Heart right ventricle (tissue), 16 donors: ENCODE measurements around the gene HLA-DRB1. TPM values are rescaled to one million over a fixed set of nuclear protein-coding genes. Genes with fewer than 3 reads are reported as not detected.
A peak's percentile ranks its signal among the peaks of the same experiment; 100 is the strongest.

Experiments used
- ATAC-seq, 8 donors: fragments of 200-7000 bp; cut with Tn5 transposase; one replicate each; pipeline ENCODE4 v1.9.1; 2020; ENCODE audit warnings: mild to moderate bottlenecking in 8 of 8, moderate library complexity in 8 of 8, moderate number of reproducible peaks in 1 of 8
- DNase-seq, 2 donors: peaks; one replicate each; pipeline ENCODE4 v3.0.0-alpha.2; 2020
- H3K27ac ChIP-seq, 10 donors: fragments of 200-600 bp; sonication (generic) in 2 of 10; one replicate each; pipeline versions ENCODE4 v1.5.0 to v1.8.0; 2020 to 2022; ENCODE audit warnings: mild to moderate bottlenecking in 3 of 10
- H3K27me3 ChIP-seq, 7 donors: fragments of 200-600 bp; one replicate each; pipeline ENCODE4 v1.8.0; 2021 to 2022; ENCODE audit warnings: mild to moderate bottlenecking in 2 of 7
- H3K36me3 ChIP-seq, 9 donors: fragments of 200-600 bp; sonication (generic) in 1 of 9; one replicate each; pipeline versions ENCODE4 v1.5.0 to v1.8.0; 2020 to 2022; ENCODE audit warnings: mild to moderate bottlenecking in 2 of 9
- H3K4me1 ChIP-seq, 9 donors: fragments of 200-600 bp; sonication (generic) in 1 of 9; one replicate each; pipeline versions ENCODE4 v1.5.0 to v1.8.0; 2020 to 2022; ENCODE audit warnings: mild to moderate bottlenecking in 4 of 9
- H3K4me3 ChIP-seq, 10 donors: fragments of 200-600 bp; sonication (generic) in 2 of 10; one replicate each; pipeline versions ENCODE4 v1.5.0 to v1.8.0; 2020 to 2022; ENCODE audit warnings: mild to moderate bottlenecking in 7 of 10, moderate library complexity in 2 of 10
- H3K9me3 ChIP-seq, 11 donors: fragments of 200-600 bp in 10 of 11; sonication (generic) in 2 of 11; one replicate each; pipeline versions ENCODE4 v1.5.0 to v1.8.0; 2013 to 2022; ENCODE audit warnings: mild to moderate bottlenecking in 2 of 11, control low read depth in 1 of 11, moderate library complexity in 1 of 11
- WGBS, 2 donors: extraction: QIAGEN DNeasy Blood & Tissue Kit; methylation state at CpG; one replicate each; pipeline ENCODE4 v1.1.7; 2013; ENCODE audit warnings: inconsistent platforms in 1 of 2; 5-methylcytosine and 5-hydroxymethylcytosine counted together
- intact Hi-C, 10 donors: fragments of 100-400 bp; cut with DNase I; formaldehyde crosslinking; loops; one replicate each; pipeline versions ENCODE4 v1.11.1 to v1.14.2; 2022
- long read RNA-seq, 3 donors: library from polyadenylated mRNA; unstranded; transcript quantifications; one replicate each; pipeline ENCODE4 v2.0.0, GENCODE V29; 2020 to 2021
- polyA plus RNA-seq, 2 donors: library from polyadenylated mRNA; stranded (reverse); fragments of 200-250 nt; gene quantifications; one replicate each; pipeline ENCODE4 v1.2.3, GENCODE V29; 2013
- total RNA-seq, 10 donors: library from RNA; stranded (reverse); fragmentation: NEBNext Ultra II Directional in 3 of 10; extraction: Animal tissue kit (Norgen Biotek cat#: 25700) in 3 of 10; gene quantifications; one replicate each; pipeline versions ENCODE4 v1.2.1 to v1.2.4, GENCODE V29; 2021 to 2023
- TF ChIP-seq, protein P1 (sequence below), 9 donors: fragments of 200-600 bp; sonication (generic) in 2 of 9; IDR thresholded peaks; one replicate each; pipeline versions ENCODE4 v1.5.0 to v1.8.0; 2021 to 2022; ENCODE audit warnings: antibody characterized with exemption in 9 of 9, mild to moderate bottlenecking in 5 of 9, moderate library complexity in 1 of 9
- donor health status: Arrhythmogenic right ventricular cardiomyopathy.
- donor health status: ischemic (EF 13 %, LVEDD 7.1; RV severe dilation, severe dysfunction).
- donor health status: healthy with polysubstance abuse.
- donor health status: DM: no; HTN: yes; CAD: no.
- donor health status: DM: no; HTN: no; CAD: no.
- donor health status: ischemic (EF 25% LVEDD 6.9; RV normal size, moderate dysfunction).
- donor health status: ischemic (EF 25% LVEDD 5.7; RV mildly dilated, moderate dysfunction).
- donor health status: healthy.
- donor health status: DM: yes; HTN: yes; CAD: no.
- donor health status: Ischemic cardiomyopathy.
- donor health status: ischemic (EF 35%, LVEDD 5.7; RV mildly dilated, moderate dysfunction).
- donor health status: nonischemic (EF 11% LVEDD 7.7; RV severe dilation, severe dysfunction).
- donor health status: DM: yes; HTN: yes; CAD: no.
- donor health status: PGD.
- donor health status: ischemic (EF 29% LVEDD 5.4; RV normal size, mild dysfunction).
- donor health status: nonischemic (EF 23%, LVEDD 6.1; RV moderate dilation, normal function).

The HLA-DRB1 gene
- total RNA-seq (100 to 1,000 TPM in 3 of 10 donors, 10 to 100 TPM in 7; 29.2 to 313 (median 76.4) TPM), polyA plus RNA-seq (10 to 100 TPM; 28.8 to 83.7 TPM)
- long read RNA-seq, donor 1, transcript HLA-DRB1-201 (6 exons, 1,229 nt), result major isoform, 68 of 106 reads
- long read RNA-seq, donor 1, partial matches to known transcripts, result 37 of 106 reads
- long read RNA-seq, donor 1, other reads (novel, unspliced or antisense), result 1 of 106 reads
- long read RNA-seq, donor 2, transcript HLA-DRB1-201 (6 exons, 1,229 nt), result major isoform, 60 of 87 reads
- long read RNA-seq, donor 2, partial matches to known transcripts, result 25 of 87 reads
- long read RNA-seq, donor 2, other reads (novel, unspliced or antisense), result 2 of 87 reads
- long read RNA-seq, donor 3, transcript HLA-DRB1-201 (6 exons, 1,229 nt), result major isoform, 22 of 35 reads
- long read RNA-seq, donor 3, partial matches to known transcripts, result 2 of 35 reads
- long read RNA-seq, donor 3, other reads (novel, unspliced or antisense), result 11 of 35 reads

DNA sequence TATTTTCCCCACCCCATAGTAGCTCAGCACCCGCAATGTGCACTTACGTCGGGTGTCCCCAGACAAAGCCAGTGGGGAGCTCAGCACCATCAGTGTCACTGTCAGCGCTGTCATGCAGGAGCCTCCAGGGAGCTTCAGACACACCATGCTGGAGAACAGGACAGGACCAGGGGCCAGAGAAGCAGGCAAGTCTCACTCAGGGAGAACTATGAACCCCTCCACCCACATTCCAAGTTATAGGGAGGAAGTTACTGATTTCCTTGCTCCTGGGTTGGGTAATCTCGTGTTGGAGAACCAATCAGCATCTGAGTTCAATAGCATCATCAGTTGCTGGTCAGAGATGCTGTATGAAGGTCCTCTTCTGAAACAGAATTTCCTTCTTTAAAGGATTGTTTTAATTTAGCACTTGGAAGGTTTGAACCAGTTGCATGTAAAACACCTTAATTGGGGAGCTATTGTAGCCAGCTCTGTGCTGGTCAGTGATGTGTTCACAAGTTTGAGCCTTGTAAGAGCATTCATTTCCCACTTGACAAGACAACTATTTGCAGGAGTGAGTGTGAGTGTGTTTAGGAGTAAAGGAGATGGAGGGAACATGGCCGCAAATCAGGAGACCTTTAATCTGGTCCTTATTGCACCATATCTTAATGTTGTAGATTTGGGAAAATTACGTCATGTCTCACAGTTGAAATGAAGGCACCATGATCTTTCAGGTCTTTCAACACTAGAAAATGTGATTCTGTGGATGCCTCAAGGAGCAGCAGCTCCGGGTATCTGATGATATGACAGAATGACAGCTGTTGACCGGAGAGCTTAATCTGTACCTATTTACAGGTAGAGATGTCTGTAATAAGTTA is at the start of gene HLA-DRB1:
Gene HLA-DRB1, minus strand, starts transcription at position 253 of the 854 bp plus-strand sequence. Its CDS starts 106 bp downstream, at position 147.
- intact Hi-C loops, result loop anchor here in 5 of 10 donors (5.0 to 10.0 kb wide), 3 partner anchors 55 to 65 kb away; partner anchors contain the start of gene HLA-DRB5 (in 1 of the 5)
- H3K4me1 ChIP-seq, result peaks cover 0 to 7% (median 0%) of the 10 kb centered on the region in 9 donors
- 11 to 38% methylated on average over 9 of the region's 9 CpGs for WGBS, 2 donors

GRCh38 chr6:32638532-32639219 is 49.0 kb upstream of the HLA-DRB1 start:
- Histone ChIP-seq H3K36me3 (no peaks in the 10 kb centered on the region), H3K4me3 (peak overlapping the region in 3 of 10 donors; percentile 20 to 44 (median 34)), H3K27me3 (peaks cover 0 to 15% (median 0%) of the 10 kb centered on the region in 7 donors), H3K27ac (no peak overlapping the region), H3K9me3 (no peaks in the 10 kb centered on the region), H3K4me1 (no peaks in the 10 kb centered on the region)
- TF ChIP-seq, protein P1, sequence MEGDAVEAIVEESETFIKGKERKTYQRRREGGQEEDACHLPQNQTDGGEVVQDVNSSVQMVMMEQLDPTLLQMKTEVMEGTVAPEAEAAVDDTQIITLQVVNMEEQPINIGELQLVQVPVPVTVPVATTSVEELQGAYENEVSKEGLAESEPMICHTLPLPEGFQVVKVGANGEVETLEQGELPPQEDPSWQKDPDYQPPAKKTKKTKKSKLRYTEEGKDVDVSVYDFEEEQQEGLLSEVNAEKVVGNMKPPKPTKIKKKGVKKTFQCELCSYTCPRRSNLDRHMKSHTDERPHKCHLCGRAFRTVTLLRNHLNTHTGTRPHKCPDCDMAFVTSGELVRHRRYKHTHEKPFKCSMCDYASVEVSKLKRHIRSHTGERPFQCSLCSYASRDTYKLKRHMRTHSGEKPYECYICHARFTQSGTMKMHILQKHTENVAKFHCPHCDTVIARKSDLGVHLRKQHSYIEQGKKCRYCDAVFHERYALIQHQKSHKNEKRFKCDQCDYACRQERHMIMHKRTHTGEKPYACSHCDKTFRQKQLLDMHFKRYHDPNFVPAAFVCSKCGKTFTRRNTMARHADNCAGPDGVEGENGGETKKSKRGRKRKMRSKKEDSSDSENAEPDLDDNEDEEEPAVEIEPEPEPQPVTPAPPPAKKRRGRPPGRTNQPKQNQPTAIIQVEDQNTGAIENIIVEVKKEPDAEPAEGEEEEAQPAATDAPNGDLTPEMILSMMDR (IDR thresholded peaks at IDR 0.05), result no peak
- DNase-seq (no peak), ATAC-seq (no peak)
- intact Hi-C loops, result no loop called here
- WGBS, 2 donors, result 74 to 78% methylated on average over 9 of the region's 9 CpGs

More for the DNA sequence above, at the start of gene HLA-DRB1:
- H3K36me3 ChIP-seq, result no peaks in the 10 kb centered on the region
- peak within 1 kb of the TSS in 7 of 10 donors; percentile 70 to 93 (median 74) for H3K27ac ChIP-seq
- peak within 1 kb of the TSS in 7 of 10 donors; percentile 8 to 60 (median 48) for H3K4me3 ChIP-seq
- TF ChIP-seq, protein P1 (IDR thresholded peaks at IDR 0.05), result no peak
- H3K9me3 ChIP-seq, result no peaks in the 10 kb centered on the region
- DNase-seq, result peak; percentile 26 to 60
- peak; percentile 95 to 99 (median 97) for ATAC-seq
- no peaks in the 10 kb centered on the region for H3K27me3 ChIP-seq

GRCh38 chr6:32637883-32638282 is 48.2 kb upstream of the HLA-DRB1 start:
- ATAC-seq, result no peak
- TF ChIP-seq, protein P1 (IDR thresholded peaks at IDR 0.05), result no peak
- Histone ChIP-seq H3K27ac (peak overlapping the region in 6 of 10 donors; percentile 10 to 74 (median 50)), H3K9me3 (no peaks in the 10 kb centered on the region), H3K27me3 (peaks cover 0 to 15% (median 0%) of the 10 kb centered on the region in 7 donors), H3K4me1 (no peaks in the 10 kb centered on the region), H3K36me3 (no peaks in the 10 kb centered on the region), H3K4me3 (peak overlapping the region in 8 of 10 donors; percentile 2 to 44 (median 31))
- no peak for DNase-seq
- WGBS, 2 donors, result 77 to 83% methylated on average over 3 of the region's 3 CpGs
- intact Hi-C loops, result no loop called here
